Fibroblast of the conjunctiva (primary cell): ENCODE results near the gene ARHGDIG.
"Not testable (repeated sequence)": the region's sequence is repeated elsewhere in the genome, so short reads cannot be mapped to it uniquely, and the experiment has no call there.

Experiments
- DNase-seq: peaks from one replicate; pipeline ENCODE4 v3.0.0-alpha.2; 2010; ENCODE audit warnings: low read depth

ARHGDIG gene

DNA sequence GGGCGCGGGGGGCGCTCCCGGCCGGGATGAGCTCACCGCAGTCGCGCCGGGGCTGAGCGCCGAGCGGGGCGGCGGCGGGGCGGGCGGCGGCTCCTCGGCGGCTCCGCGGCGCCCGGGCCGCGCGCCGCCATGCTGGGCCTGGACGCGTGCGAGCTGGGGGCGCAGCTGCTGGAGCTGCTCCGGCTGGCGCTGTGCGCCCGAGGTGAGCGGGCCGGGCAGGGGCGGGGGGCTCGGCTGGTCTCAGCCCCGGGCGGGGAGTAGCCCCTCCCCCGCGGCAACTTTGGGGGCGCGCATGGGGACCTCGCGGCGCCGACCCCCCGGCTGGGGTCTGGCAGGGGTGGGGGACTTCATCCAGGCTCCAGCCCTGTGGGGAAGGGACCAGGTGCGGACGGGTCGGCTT, at the start of gene ARHGDIG:
TSS of gene ARHGDIG (plus strand) at position 40 of the 400 bp plus-strand sequence. CDS start at position 130, 90 bp downstream.
- DNase-seq, result no peak

DNA sequence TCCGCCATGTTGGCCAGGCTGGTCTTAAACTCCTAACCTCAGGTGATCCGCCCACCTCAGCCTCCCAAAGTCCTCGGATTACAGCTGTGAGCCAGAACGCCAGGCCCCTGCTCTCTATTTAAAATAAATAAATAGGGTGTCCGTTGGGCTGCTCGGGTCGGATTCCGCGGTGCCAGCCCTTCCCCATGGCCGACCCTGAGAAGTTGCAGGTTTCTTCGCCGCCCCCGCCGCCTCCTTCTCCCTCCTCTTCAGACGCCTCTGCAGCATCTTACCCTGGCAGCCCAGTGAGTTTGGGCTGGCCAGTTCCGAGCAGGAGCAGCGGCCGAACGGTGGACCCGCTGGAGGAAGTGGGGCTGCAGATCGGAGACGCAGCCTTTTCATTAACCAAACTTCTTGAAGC, 49.4 kb upstream of the ARHGDIG start:
- DNase-seq, result no peak

DNA sequence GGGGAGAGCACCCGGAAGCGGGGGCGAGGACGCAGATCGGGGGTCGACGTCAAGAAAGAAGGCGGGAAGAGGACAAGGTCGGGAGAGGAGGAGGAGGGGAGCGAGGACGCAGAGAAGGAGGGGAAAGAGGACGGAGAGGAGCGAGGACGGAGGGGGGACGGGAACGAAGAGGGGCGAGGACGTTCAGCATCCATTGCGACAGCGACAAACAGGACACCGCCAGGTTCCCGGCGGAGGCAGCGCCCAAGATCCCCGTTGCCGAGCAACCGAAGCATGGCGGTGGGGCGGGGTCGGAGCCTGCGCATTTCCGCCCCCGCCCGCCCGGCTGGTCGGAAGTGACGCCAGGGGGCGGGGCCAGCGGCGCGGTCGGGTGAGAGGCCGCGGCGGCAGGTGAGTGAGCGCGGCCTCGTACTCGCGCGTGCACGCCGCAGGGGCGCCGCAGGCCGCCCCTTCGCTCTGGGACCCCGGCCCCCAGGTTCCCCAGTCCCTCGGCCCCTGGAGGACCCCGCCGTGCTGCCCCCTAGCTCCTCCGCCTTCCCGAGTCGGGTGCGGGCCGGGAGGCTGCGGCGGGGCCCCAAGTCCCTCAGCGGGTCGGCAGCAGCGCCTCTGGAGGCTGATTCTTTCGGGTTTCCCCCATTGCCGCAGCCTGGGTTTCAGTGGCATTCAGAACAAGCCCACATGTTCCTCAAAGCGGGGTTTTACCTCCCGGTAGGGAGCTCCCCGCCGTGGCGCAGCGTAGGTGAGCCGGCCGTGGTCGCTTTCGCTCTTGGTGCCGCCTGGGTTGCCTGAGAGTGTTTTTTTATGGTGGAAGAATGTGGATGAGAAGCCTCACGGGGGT, 45.7 kb upstream of the ARHGDIG start, which contains the start of gene FAM234A:
TSS of gene FAM234A (plus strand) at position 354 of the 838 bp plus-strand sequence. CDS start 19,593 bp downstream, outside the sequence.
- peak; percentile 72 for DNase-seq

DNA sequence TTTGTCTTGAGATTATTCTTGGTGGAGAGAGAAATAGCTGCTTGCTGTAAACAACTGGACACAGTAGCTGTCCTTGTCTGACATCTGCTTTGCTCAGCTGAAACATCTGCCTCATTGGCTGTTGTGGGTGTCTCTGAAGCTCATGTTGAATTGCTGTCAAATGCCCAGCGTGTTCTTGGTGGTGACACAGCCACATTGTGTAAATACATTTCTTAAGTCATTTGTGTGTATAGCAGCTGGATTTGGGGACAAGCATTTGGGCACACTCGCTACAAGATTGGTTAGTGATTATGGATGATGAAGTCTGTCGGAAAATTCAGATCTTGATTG, 40.5 kb upstream of the ARHGDIG start:
- DNase-seq, result no peak

DNA sequence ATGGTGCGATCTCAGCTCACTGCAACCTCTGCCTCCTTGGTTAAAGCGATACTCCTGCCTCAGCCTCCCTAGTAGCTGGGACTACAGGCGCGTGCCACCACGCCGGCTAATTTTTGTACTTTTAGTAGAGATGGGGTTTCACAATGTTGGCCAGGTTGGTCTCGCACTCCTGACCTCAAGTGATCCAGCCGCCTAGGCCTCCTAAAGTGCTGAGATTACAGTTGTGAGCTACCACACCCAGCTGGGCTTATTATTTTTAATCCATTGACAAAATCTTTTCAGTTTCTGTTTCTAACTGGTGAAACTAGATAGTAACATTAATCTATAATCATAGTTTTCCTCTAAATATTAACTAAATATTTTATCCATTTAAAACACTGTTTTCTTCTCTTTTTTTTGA, 39.8 kb upstream of the ARHGDIG start:
- no peak for DNase-seq

DNA sequence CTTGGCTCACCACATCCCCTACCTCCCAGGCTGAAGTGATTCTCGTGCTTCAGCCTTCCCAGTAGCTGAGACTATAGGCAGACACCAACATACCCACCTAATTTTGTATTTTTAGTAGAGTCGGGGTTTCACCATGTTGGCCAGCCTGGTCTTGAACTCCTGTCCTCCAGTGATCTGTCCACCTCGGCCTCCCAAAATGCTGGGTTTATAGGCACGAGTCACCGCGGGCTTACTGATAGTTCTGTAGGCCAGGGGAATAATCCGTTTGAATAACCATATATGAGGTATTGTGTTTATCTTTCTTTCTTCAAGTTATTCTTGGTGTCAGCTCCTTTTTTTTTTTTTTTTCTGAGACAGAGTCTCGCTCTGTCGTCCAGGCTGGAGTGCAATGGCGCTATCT, 38.1 kb upstream of the ARHGDIG start:
- no peak for DNase-seq

DNA sequence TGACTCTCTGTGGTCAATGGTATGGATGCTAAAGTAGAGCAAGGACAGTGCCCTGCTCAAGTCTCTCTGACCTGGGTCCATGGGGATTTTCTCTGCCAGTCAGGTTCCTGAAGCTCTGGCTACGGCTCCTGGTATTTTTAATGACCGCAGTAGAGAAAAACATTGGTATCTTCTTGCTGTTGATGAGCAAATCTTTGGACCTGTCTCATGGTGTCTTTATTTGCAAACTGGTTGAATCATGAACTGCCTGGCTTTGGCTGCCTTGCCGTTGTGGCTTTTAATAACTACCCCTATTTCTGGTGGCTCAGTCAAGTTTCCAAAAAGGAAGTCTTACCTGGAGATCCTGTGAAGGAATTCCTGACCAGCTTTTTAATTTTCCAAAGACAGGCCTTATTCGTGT, 37.0 kb upstream of the ARHGDIG start:
- DNase-seq, result no peak

DNA sequence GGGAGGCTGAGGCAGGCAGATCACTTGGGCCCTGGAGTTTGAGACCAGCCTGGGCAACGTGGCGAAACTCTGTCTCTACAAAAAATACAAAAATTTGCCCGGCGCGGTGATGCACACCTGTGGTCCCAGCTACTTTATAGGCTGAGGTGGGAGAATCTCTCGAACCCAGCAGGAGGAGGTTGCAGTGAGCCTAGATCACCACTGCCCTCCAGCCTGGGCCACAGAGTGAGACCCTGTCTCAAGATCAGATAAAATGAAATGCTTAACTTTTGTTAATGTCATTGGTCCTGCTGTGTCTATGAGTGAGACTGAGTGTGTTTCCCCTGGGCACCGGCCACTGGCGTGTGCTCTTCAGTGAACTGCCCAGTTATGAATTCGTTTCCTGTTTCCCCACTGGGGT, 35.3 kb upstream of the ARHGDIG start:
- DNase-seq, result no peak

DNA sequence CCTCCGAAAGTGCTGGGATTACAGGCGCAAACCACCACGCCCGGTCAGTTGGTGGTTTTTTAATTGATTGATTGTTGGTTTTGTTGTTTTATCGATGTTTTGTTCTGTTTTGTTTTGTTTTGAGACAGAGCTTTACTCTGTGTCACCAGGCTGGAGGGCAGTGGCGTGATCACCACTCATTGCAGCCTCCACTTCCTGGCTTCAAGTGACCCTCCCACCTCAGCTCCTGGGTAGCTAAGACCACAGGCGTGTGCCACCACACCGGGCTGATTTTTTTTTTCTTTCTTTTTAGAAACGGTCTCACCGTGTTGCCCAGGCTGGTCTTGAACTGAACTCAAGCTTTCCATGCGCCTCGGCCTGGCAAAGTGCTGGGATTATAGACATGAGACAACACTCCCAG, 33.4 kb upstream of the ARHGDIG start:
- no peak for DNase-seq

DNA sequence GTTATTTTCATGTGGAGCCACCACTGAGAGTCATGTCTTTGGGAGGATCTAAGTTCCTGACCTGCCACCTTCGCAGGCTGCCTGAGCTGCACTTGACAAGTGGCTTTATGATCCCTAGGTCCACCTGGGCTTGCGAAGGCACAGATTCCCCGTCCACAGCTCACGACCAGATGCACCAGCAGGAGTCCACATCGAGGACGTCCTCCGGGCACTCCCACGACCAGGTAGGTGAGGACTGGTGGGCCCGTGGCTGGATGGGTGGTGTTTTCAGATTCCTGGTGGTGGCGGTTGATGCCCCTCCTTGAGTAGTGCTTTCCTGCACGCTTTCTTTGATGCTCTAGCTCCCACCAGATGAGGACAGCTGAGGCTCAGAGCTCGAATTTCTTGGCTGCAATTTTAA, 31.0 kb upstream of the ARHGDIG start:
- no peak for DNase-seq

DNA sequence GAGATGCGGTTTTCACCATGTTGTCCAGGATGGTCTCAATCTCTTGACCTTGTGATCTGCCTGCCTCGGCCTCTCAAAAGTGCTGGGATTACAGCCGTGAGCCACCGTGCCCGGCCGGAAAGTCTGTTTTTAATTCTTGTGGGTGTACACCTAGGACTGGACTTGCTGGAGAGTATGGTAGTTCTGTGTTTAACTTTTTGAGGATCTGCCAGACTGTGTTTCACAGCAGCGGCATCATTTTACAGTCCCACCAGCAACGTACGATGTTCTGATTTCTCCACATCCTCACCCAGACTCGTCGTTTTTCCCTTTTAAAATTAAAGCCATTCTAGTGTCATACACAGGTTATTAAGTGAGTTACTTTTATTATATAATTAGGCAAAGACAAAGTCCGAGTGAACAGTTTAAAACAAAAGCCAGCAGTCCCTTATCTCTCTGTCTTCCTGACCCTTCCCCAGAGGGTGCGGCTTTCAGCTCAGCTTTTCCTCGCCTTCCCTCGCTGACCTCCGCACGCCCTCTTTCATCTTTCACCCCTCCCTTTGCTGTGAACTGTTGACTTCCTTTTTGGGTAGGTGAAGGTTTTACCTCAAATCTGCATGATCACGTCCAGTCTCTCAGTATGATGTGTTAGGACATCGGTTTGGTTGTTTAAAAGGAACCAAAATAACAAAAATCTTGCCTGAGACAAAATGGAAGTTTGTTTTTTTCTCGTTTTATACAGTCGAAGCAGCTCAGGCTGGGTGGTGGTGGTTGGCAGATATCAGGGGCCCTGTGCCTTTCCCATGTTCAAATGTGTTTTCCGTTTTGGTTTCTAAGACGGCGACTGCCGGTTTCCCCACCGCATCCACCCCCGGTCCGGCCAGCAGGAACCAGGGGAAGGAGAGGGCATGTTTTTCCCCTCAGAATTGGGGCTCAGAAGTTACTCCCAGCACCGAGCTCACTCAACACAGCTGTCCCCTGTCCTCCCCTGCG, 27.7 kb upstream of the ARHGDIG start:
- no peak for DNase-seq

DNA sequence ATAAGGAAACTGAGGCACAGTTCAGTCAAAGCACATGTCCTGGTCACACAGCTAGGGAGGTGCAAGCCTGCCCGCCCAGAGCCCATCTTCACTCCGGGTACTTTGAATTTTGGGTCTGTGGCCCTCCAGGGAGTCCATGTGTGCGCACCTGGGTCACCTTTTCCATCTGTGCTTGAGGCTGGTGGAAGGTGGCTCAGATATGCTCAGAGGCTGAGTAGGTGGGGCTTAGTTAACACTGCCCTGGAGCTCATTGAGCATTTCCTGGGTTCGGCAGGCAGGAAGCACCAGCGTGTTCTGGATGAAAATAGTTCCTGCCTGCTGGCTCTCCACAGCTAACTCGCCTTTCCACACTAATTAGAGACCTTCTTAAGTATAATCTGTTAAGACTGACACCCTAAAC, 26.6 kb upstream of the ARHGDIG start:
- DNase-seq, result no peak

DNA sequence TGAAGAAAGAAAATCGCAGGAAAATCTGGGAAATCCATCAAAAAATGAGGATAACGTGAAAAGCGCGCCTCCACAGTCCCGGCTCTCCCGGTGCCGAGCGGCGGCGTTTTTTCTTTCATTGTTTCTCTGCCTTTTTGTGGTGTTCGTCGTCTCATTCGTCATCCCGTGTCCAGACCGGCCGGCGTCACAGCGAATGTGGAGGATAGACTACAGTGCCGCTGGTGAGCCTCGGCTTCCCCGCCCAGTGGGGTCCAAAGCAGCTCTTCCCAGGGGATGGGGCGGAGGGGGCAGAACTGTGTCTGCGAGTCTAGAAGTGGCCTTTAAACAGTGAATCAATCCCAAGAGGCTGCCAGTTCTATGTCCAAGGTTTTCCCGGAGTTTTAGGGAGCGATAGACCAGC, 25.9 kb upstream of the ARHGDIG start:
- no peak for DNase-seq

DNA sequence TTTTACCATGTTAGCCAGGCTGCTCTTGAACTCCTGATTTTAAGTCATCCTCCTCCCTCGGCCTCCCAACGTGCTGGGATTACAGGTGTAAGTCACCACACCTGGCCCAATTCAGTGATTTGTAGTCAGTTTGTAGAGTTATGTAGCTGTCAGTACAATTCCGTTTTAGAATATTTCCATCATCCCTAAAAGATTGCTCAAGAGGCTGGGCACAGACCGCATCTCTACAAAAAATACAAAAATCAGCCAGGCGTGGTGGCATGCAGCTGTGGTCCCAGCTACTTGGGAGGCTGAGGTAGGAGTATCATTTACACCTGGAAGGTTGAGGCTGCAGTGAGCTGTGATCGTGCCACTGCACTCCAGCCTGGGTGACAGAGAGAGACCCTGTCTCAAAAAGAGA, 25.2 kb upstream of the ARHGDIG start:
- no peak for DNase-seq

DNA sequence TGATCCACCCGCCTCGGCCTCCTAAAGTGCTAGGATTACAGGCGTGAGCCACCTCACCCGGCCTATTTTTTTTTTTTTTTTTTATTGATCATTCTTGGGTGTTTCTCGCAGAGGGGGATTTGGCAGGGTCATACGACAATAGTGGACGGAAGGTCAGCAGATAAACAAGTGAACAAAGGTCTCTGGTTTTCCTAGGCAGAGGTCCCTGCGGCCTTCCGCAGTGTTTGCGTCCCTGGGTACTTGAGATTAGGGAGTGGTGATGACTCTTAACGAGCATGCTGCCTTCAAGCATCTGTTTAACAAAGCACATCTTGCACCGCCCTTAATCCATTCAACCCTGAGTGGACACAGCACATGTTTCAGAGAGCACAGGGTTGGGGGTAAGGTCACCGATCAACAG, 22.3 kb upstream of the ARHGDIG start:
- DNase-seq, result not testable (repeated sequence)

DNA sequence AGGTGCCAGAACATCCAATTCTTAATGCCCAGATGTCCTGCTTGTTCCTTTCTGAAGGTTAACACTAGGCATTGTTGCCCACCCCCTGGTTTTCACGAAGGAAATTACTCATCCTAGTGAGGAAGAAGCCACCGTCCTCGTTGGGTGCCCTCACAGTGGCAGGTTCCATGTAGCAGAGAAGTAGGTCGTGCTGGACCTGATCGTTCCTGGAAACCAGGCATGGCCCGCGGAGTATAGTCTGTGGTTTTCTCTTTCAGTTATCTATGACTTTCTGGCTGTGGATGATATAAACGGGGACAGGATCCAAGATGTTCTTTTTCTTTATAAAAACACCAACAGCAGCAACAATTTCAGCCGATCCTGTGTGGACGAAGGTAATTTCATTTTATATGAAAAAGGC, 21.2 kb upstream of the ARHGDIG start:
- DNase-seq, result no peak

DNA sequence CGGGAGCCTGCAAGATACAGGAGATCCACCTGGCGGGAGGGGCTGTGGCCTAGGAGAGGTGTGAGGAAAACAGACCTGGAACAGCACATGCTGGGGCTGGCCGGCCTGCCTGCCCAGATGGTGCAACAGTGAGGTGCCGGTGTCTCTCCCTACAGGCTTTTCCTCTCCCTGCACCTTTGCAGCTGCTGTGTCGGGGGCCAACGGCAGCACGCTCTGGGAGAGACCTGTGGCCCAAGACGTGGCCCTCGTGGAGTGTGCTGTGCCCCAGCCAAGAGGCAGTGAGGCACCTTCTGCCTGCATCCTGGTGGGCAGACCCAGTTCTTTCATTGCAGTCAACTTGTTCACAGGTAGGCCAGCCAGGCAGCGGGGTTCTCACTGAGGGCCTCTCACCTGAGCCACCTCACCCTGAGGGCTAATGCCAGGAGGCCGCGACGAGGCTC, 20.6 kb upstream of the ARHGDIG start:
- no peak for DNase-seq

DNA sequence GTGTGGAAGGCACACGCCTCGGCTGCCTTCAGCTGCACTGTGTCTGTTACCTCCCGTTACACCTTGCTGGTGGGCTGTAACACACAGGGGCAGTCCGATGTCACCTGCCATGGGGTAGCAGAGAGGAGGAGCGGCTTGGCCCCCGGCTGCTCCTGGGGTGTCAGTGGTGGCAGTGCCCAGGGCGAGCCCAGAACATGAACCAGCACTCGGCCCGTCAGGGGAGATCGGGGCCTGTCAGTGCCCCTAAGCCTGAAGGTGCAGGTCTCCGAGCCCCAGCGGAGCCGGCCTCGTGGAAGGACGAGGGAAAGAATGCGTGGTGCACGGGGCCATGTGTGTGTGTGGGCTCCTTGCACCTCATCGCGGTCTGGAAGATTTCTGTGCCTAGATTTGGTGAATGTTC, 20.1 kb upstream of the ARHGDIG start:
- DNase-seq, result no peak

DNA sequence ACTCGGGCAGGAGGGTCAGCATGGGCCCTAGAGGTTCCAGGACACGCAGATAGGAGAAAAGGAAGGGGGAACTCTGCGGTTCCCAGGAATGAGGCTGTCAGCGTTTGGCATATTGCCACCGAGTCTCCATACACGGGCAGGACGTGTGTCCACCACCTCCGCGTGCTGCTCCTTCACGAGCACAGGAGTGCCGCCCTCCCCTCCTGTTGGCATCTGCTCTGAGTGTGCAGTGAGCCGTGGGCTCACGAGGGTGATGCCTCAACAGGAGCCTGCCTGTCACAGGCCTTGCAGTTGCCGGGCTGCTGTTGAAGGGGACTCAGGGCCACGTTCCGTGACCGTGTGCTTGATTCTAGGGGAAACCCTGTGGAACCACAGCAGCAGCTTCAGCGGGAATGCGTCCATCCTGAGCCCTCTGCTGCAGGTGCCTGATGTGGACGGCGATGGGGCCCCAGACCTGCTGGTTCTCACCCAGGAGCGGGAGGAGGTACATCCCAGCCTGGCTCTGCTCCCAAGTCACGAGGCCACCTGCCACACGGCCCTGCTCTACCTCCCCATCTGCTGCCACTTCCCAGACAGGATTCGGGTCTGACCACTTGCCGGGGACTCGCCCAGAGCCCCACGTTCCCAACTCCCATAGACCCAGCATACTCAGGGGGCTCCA, 19.2 kb upstream of the ARHGDIG start:
- no peak for DNase-seq

DNA sequence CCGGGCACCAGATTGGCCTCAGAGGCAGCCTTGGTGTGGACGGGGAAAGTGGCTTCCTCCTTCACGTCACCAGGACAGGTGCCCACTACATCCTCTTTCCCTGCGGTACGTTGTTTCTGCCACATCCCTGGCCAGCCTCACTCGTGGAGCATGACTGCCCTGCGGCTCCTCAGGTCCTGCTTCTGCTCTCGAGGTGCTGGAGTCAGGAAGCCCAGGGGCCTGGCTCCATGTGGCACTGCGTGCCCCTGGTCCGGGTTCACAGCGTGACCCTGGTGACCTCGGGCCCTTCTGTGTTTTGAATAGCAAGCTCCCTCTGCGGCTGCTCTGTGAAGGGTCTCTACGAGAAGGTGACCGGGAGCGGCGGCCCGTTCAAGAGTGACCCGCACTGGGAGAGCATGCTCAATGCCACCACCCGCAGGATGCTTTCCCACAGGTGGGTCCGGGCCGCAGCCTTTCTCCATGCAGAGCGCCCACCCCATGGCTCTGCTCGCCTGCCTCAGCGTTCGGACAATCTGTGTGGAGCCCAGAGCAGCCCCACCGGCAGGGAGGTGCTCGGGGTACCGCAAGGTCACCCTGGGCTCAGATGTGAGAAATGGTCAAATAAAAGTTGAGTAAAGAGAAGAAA, 18.2 kb upstream of the ARHGDIG start:
- no peak for DNase-seq

DNA sequence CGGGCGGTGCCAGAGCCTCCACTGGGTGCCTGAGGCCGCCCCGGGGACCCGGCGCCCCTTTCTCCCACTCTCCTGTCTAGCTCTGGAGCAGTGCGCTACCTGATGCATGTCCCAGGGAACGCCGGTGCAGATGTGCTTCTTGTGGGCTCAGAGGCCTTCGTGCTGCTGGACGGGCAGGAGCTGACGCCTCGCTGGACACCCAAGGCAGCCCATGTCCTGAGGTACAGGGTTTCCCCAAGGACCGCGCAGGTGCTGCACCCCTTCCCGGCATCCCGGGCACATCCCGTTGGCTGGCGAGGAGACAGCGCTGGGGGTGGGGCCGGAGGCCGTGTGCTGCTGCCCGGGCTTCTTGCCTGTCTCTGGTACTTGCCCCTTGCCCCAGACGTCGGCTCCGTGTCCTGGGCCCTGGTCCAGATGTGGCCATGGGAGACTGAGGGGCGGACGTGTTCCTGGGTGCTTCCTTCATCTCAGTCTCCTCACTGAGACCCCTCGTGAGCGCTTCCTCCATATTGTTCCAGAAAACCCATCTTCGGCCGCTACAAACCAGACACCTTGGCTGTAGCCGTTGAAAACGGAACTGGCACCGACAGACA, 17.1 kb upstream of the ARHGDIG start:
- no peak for DNase-seq

DNA sequence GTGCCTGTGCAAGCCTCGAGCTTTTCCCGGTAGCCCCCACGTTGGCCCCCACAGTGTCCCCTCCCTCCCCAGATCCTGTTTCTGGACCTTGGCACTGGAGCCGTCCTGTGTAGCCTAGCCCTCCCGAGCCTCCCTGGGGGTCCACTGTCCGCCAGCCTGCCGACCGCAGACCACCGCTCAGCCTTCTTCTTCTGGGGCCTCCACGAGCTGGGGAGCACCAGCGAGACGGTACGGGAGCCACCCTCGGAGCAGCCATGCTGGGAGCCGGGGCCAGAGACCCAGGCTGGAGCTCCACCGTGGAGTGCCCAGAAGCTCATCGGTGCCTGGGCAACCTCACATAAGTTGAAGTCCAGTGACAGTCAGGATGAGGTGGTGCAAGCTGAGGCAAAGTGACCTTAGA, 16.4 kb upstream of the ARHGDIG start:
- DNase-seq, result no peak
